K562 (cell line): ENCODE results near the gene SMYD1. TPM values are rescaled to one million over a fixed set of nuclear protein-coding genes. Genes with fewer than 3 reads are reported as not detected.

Experiments
- ATAC-seq: fragments of 200-7000 bp; cut with Tn5 transposase; 3 replicates; pipeline ENCODE4 v1.9.1; 2020; ENCODE audit warnings: moderate library complexity
- BruUV-seq: library from RNA; stranded (reverse); fragments of 400-500 nt; replicated peaks from 2 replicates; lab custom pipeline; 2021; lab: Mats Ljungman, UMichigan
- CTCF ChIA-PET: fragments of 300-600 bp; formaldehyde crosslinking; extraction: SDS; loops from one replicate; lab custom pipeline; 2021; ENCODE audit warnings: low intra/inter-chr PET ratio; lab: Yijun Ruan, JAX
- POLR2A ChIA-PET: fragments of 300-600, 350-650 bp; sonication (Branson Sonifier 250); formaldehyde crosslinking; extraction: SDS; loops from one replicate; lab custom pipeline; 2021; ENCODE audit warnings: antibody characterized with exemption, inconsistent platforms; lab: Yijun Ruan, JAX
- DNase-seq, 4 experiments: peaks; one replicate each; pipeline versions ENCODE4 v3.0.0 to v3.0.0-alpha.2; 2011 to 2018; ENCODE audit warnings: low spot score in 3 of 4, mixed read lengths in 3 of 4; ENCODE audit errors: extremely low read depth in 1 of 4
- FAIRE-seq: peaks from 2 replicates; lab custom pipeline; 2011; peaks lifted over from hg19 to GRCh38; lab: Jason Lieb, UNC
- H2AFZ ChIP-seq: 2 replicates; pipeline ENCODE4 v1.6.0; 2011; ENCODE audit warnings: low read depth, low read length, control low read depth, inconsistent platforms
- H3K27ac ChIP-seq: fragments of 200-600 bp; 3 replicates; pipeline ENCODE4 v1.8.0; 2011; ENCODE audit warnings: low read depth, mild to moderate bottlenecking, control low read depth, inconsistent platforms, low read length, moderate library complexity, mixed read lengths; ENCODE audit errors: extremely low read depth
- H3K27me3 ChIP-seq, 2 experiments: fragments of 300-600 bp in 1 of 2; 2 replicates in 1 of 2; 3 replicates in 1 of 2; pipeline versions ENCODE4 v1.6.0 to v1.8.0; 2011; ENCODE audit warnings: inconsistent platforms in 2 of 2, low read length in 2 of 2, mild to moderate bottlenecking in 1 of 2, mixed read lengths in 1 of 2, moderate library complexity in 1 of 2; ENCODE audit not compliant: control insufficient read depth in 2 of 2, insufficient read depth in 2 of 2
- H3K36me3 ChIP-seq: fragments of 300-600 bp; 3 replicates; pipeline ENCODE4 v1.8.0; 2011; ENCODE audit warnings: mild to moderate bottlenecking, low read length, inconsistent platforms; ENCODE audit not compliant: control insufficient read depth, insufficient read depth
- H3K4me1 ChIP-seq, 2 experiments: fragments of 200-600 bp in 1 of 2; replicated peaks in 1 of 2; 2 replicates in 1 of 2; 3 replicates in 1 of 2; pipeline versions ENCODE4 v1.5.1 to v1.8.0; 2011; ENCODE audit warnings: inconsistent platforms in 2 of 2, low read length in 2 of 2, mild to moderate bottlenecking in 1 of 2, mixed read lengths in 1 of 2, moderate library complexity in 1 of 2; ENCODE audit not compliant: control insufficient read depth in 2 of 2, insufficient read depth in 2 of 2
- H3K4me2 ChIP-seq: 2 replicates; pipeline ENCODE4 v1.6.1; 2011; ENCODE audit warnings: low read length, control low read depth, inconsistent platforms, mixed read lengths; ENCODE audit not compliant: insufficient read depth
- H3K4me3 ChIP-seq: fragments of 200-600 bp; sonication (generic), shearing (Covaris generic); 2 replicates; pipeline ENCODE4 v1.5.1; 2016; ENCODE audit warnings: control low read depth, inconsistent platforms
- H3K79me2 ChIP-seq: fragments of 200-600 bp; 3 replicates; pipeline ENCODE4 v1.8.0; 2011; ENCODE audit warnings: low read length, inconsistent platforms; ENCODE audit not compliant: control insufficient read depth, insufficient read depth
- H3K9ac ChIP-seq, 2 experiments: 2 replicates each; pipeline versions ENCODE4 v1.6.0 to v1.6.1; 2011; ENCODE audit warnings: low read depth in 2 of 2, low read length in 2 of 2, control low read depth in 1 of 2, inconsistent platforms in 1 of 2, mild to moderate bottlenecking in 1 of 2, mixed read lengths in 1 of 2; ENCODE audit not compliant: insufficient read depth in 1 of 2
- H3K9me1 ChIP-seq: one replicate; pipeline ENCODE4 v1.6.0; 2011; ENCODE audit warnings: inconsistent platforms, mild to moderate bottlenecking, low read length, moderate library complexity; ENCODE audit not compliant: control insufficient read depth, insufficient read depth
- H3K9me3 ChIP-seq: replicated peaks from 2 replicates; pipeline ENCODE4 v1.5.1; 2011; ENCODE audit warnings: low read depth, low read length, inconsistent platforms; ENCODE audit not compliant: control insufficient read depth, insufficient read depth
- H4K20me1 ChIP-seq: replicated peaks from 2 replicates; pipeline ENCODE4 v1.6.1; 2011; ENCODE audit warnings: low read length, inconsistent platforms, mixed read lengths; ENCODE audit not compliant: control insufficient read depth, insufficient read depth
- ATF1 ChIP-seq, 2 experiments: fragments of 450-650 bp in 1 of 2; IDR thresholded peaks; 2 replicates each; pipeline ENCODE4 v1.6.1; 2016; ENCODE audit warnings: missing compliant biosample characterization in 1 of 2, missing genetic modification characterization in 1 of 2
- CBX5 ChIP-seq: IDR thresholded peaks from 2 replicates; pipeline ENCODE4 v1.6.1; 2014; ENCODE audit warnings: low read depth, borderline replicate concordance
- EHMT2 ChIP-seq: fragments of 450-650 bp; IDR thresholded peaks from 2 replicates; pipeline ENCODE4 v1.6.1; 2018; ENCODE audit warnings: antibody characterized with exemption
- PTRF ChIP-seq: fragments of 450-650 bp; IDR thresholded peaks from 2 replicates; pipeline ENCODE4 v1.6.1; 2016; ENCODE audit warnings: mild to moderate bottlenecking, missing genetic modification characterization, missing compliant biosample characterization
- PYGO2 ChIP-seq: fragments of 450-650 bp; IDR thresholded peaks from 2 replicates; pipeline ENCODE4 v1.6.1; 2016; ENCODE audit warnings: mild to moderate bottlenecking, missing genetic modification characterization, moderate library complexity, missing compliant biosample characterization
- RBM22 ChIP-seq: fragments of 200-400 bp; formaldehyde crosslinking; IDR thresholded peaks from 2 replicates; pipeline ENCODE4 v1.6.1; 2018; ENCODE audit warnings: low read length, low read depth; ENCODE audit not compliant: poor library complexity, severe bottlenecking
- SIN3A ChIP-seq, 2 experiments: fragments of 150-350 bp in 1 of 2; IDR thresholded peaks; 2 replicates each; pipeline ENCODE4 v1.6.1; 2011 to 2016; ENCODE audit warnings: borderline replicate concordance in 2 of 2, low read depth in 2 of 2, low read length in 2 of 2, mild to moderate bottlenecking in 2 of 2, moderate library complexity in 2 of 2; ENCODE audit not compliant: control insufficient read depth in 1 of 2
- ZNF444 ChIP-seq: fragments of 250-450 bp; sonication (Bioruptor Pico); IDR thresholded peaks from 2 replicates; pipeline ENCODE4 v1.4.0; 2020; ENCODE audit warnings: mild to moderate bottlenecking, moderate library complexity
- WGBS: fragments of 100-300 bp; shearing (Covaris generic); methylation state at CpG from one replicate; pipeline ENCODE4 v1.1.6; 2016; ENCODE audit warnings: low coverage, mixed read lengths; ENCODE audit not compliant: insufficient coverage; ENCODE audit errors: missing lambda C conversion rate; 5-methylcytosine and 5-hydroxymethylcytosine counted together
- in situ Hi-C: fragments of 300-500 bp; cut with MboI; formaldehyde crosslinking; loops from 4 replicates; pipeline ENCODE4 v1.15.0; 2018; ENCODE audit warnings: inconsistent platforms, mixed read lengths
- intact Hi-C: fragments of 100-400 bp; cut with micrococcal nuclease; formaldehyde crosslinking; loops from 2 replicates; pipeline ENCODE4 v1.14.2; 2022
- polyA plus RNA-seq, 8 experiments: library from polyadenylated mRNA; depleted of rRNA in 4 of 8; stranded (reverse) in 5 of 8; unstranded in 3 of 8; fragments of >200 nt; fragmentation: Nextera tagmentation in 2 of 8; fragmentation: Illumina TruSeq in 1 of 8; extraction: Ambion mirVana in 2 of 8; extraction: Trizol in 1 of 8; gene quantifications; 2 replicates each; pipeline versions ENCODE4 v1.2.1 to v1.2.3, GENCODE V29; 2011 to 2014; ENCODE audit warnings: inconsistent platforms in 1 of 8, missing spikeins in 1 of 8
- total RNA-seq, 7 experiments: library from RNA; depleted of rRNA in 6 of 7; stranded (reverse); fragments of >200 nt in 6 of 7; fragmentation: Illumina TruSeq in 2 of 7; extraction: Trizol in 2 of 7; gene quantifications; 2 replicates each; pipeline versions ENCODE4 v1.2.1 to v1.2.3, GENCODE V29; 2011 to 2021; ENCODE audit warnings: low replicate concordance in 1 of 7
- TF ChIP-seq, protein P1 (sequence below), 2 experiments: fragments of 250-450 bp in 1 of 2; fragments of 450-650 bp in 1 of 2; sonication (Bioruptor Pico) in 1 of 2; IDR thresholded peaks; 2 replicates each; pipeline versions ENCODE4 v1.6.1 to v1.8.0; 2016 to 2021; ENCODE audit warnings: mild to moderate bottlenecking in 2 of 2, moderate library complexity in 2 of 2, missing compliant biosample characterization in 1 of 2, missing genetic modification characterization in 1 of 2
- TF ChIP-seq, protein P2 (sequence below): fragments of 450-650 bp; IDR thresholded peaks from 2 replicates; pipeline ENCODE4 v1.7.0; 2016; ENCODE audit warnings: borderline replicate concordance
- TF ChIP-seq, protein P3 (sequence below): fragments of 450-650 bp; IDR thresholded peaks from one replicate; pipeline ENCODE4 v1.6.1; 2018; ENCODE audit warnings: mild to moderate bottlenecking, moderate library complexity; ENCODE audit not compliant: partially characterized antibody
- TF ChIP-seq, protein P4 (sequence below): IDR thresholded peaks from 2 replicates; pipeline ENCODE4 v1.6.1; 2014; ENCODE audit warnings: antibody characterized with exemption

SMYD1 gene
- total and polyA plus RNA-seq, 9 of the 15 experiments (the other 6 are each of a cell fraction or from before 2014, with no cell fraction given), result not detected

DNA sequence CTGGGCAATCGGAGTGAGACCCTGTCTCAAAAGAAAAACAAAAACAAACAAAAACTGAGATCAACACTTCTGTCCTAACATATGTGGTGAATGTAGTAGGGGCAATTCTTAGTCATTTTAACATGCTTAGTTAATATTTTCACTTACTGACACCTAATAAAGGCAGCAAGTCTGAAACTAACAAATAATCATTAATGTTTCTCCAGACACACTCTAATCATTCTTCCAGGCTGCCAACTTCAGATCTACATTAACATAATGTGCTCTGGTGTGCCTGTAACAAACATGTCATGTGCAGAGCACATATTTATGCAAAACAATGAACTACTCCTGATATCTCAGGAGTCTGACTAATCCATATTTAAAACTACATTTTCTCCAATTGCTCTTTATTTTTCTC lies 18.0 kb upstream of the SMYD1 start:
- TF ChIP-seq, protein P1, sequence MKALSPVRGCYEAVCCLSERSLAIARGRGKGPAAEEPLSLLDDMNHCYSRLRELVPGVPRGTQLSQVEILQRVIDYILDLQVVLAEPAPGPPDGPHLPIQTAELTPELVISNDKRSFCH (CRISPR knock-in tag; IDR thresholded peaks at IDR 0.05), result no peak
- TF ChIP-seq, protein P1 (tag; IDR thresholded peaks at IDR 0.05), result no peak
- no peak for TF ChIP-seq ZNF444 (CRISPR knock-in tag)
- TF ChIP-seq CBX5, result no peak
- no peak for TF ChIP-seq EHMT2
- TF ChIP-seq, protein P2, sequence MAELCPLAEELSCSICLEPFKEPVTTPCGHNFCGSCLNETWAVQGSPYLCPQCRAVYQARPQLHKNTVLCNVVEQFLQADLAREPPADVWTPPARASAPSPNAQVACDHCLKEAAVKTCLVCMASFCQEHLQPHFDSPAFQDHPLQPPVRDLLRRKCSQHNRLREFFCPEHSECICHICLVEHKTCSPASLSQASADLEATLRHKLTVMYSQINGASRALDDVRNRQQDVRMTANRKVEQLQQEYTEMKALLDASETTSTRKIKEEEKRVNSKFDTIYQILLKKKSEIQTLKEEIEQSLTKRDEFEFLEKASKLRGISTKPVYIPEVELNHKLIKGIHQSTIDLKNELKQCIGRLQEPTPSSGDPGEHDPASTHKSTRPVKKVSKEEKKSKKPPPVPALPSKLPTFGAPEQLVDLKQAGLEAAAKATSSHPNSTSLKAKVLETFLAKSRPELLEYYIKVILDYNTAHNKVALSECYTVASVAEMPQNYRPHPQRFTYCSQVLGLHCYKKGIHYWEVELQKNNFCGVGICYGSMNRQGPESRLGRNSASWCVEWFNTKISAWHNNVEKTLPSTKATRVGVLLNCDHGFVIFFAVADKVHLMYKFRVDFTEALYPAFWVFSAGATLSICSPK, result no peak
- TF ChIP-seq, protein P3, sequence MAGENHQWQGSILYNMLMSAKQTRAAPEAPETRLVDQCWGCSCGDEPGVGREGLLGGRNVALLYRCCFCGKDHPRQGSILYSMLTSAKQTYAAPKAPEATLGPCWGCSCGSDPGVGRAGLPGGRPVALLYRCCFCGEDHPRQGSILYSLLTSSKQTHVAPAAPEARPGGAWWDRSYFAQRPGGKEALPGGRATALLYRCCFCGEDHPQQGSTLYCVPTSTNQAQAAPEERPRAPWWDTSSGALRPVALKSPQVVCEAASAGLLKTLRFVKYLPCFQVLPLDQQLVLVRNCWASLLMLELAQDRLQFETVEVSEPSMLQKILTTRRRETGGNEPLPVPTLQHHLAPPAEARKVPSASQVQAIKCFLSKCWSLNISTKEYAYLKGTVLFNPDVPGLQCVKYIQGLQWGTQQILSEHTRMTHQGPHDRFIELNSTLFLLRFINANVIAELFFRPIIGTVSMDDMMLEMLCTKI, result no peak
- no peak for TF ChIP-seq PYGO2 (tag)
- no peak for TF ChIP-seq RBM22
- no peak for TF ChIP-seq PTRF (tag)
- TF ChIP-seq SIN3A (IDR thresholded peaks at IDR 0.05; ENCODE audit: borderline replicate concordance in 2 of 2, control insufficient read depth in 1 of 2, low read depth in 2 of 2, low read length in 2 of 2), result no peak
- TF ChIP-seq ATF1 (CRISPR knock-in tag; IDR thresholded peaks at IDR 0.05), result no peak
- TF ChIP-seq ATF1 (tag; IDR thresholded peaks at IDR 0.05), result no peak
- TF ChIP-seq, protein P4, sequence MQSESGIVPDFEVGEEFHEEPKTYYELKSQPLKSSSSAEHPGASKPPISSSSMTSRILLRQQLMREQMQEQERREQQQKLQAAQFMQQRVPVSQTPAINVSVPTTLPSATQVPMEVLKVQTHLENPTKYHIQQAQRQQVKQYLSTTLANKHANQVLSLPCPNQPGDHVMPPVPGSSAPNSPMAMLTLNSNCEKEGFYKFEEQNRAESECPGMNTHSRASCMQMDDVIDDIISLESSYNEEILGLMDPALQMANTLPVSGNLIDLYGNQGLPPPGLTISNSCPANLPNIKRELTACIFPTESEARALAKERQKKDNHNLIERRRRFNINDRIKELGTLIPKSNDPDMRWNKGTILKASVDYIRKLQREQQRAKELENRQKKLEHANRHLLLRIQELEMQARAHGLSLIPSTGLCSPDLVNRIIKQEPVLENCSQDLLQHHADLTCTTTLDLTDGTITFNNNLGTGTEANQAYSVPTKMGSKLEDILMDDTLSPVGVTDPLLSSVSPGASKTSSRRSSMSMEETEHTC, result no peak
- H3K4me2 ChIP-seq, result no peak overlapping the region
- DNase-seq (no peak), ATAC-seq (no peak), FAIRE-seq (no peak)
- H4K20me1 ChIP-seq, result 0 out of 2 replicates have a peak, but pooled peaks cover 7% of the 10 kb centered on the region
- BruUV-seq, result no TSS peak
- no peaks in the 10 kb centered on the region for H3K9me3 ChIP-seq
- H3K9me1 ChIP-seq, result no peaks in the 10 kb centered on the region
- H3K27me3 ChIP-seq, result no peaks in the 10 kb centered on the region
- no peak overlapping the region for H2AFZ ChIP-seq
- peaks cover under 1 to 11% of the 10 kb centered on the region in 2 experiments; a peak in 3 of 5 replicates for H3K4me1 ChIP-seq
- WGBS, result 86% methylated on average over 1 of the region's 1 CpG
- no peak overlapping the region for H3K27ac ChIP-seq
- no peak overlapping the region for H3K9ac ChIP-seq
- in situ Hi-C loops (no loop called here), intact Hi-C loops (no loop called here)
- H3K79me2 ChIP-seq, result peaks cover 18% of the 10 kb centered on the region
- ChIA-PET CTCF (no interaction called here), POLR2A (interaction anchor here (1.2 kb wide), 1 partner anchor 34 kb away, joined by 3 read pairs; the partner anchor contains the start of gene RNU2-63P)
- H3K36me3 ChIP-seq, result no peaks in the 10 kb centered on the region
- no peak overlapping the region for H3K4me3 ChIP-seq
